Tongue (tissue), 2 donors: Measurements from ENCODE around the gene SHMT2. TPM values are rescaled to one million over a fixed set of nuclear protein-coding genes. Genes with fewer than 3 reads are reported as not detected.
A peak's percentile ranks its signal among the peaks of the same experiment; 100 is the strongest.

Source experiments
- DNase-seq: peaks from one replicate; pipeline ENCODE4 v3.0.0-alpha.2; 2015
- total RNA-seq: library from RNA; depleted of rRNA; stranded (reverse); fragments of >200 nt; gene quantifications from one replicate; pipeline ENCODE4 v1.2.3, GENCODE V29; 2014

Gene SHMT2
- total RNA-seq, result 70.1 TPM

- peak; percentile 98 for DNase-seq
These were observed at the start of gene SHMT2 for GRCh38 chr12:57229634-57230380. Gene SHMT2 (plus strand): TSS chr12:57229711. CDS start chr12:57229779, 68 bp downstream.

- no peak for DNase-seq
These were observed 49.1 kb upstream of the SHMT2 start for GRCh38 chr12:57180321-57180989.

GRCh38 chr12:57181072-57181471, 48.4 kb upstream of the SHMT2 start:
- no peak for DNase-seq

- no peak for DNase-seq
These were observed 47.9 kb upstream of the SHMT2 start for GRCh38 chr12:57181561-57182155.

- DNase-seq, result peak; percentile 89
These were observed 46.5 kb upstream of the SHMT2 start for GRCh38 chr12:57182918-57183575.

GRCh38 chr12:57183939-57184725, 45.4 kb upstream of the SHMT2 start:
- no peak for DNase-seq

- no peak for DNase-seq
These were observed 44.1 kb upstream of the SHMT2 start for GRCh38 chr12:57185403-57185802.

GRCh38 chr12:57185906-57186508, 43.5 kb upstream of the SHMT2 start:
- no peak for DNase-seq

- DNase-seq, result no peak
These were observed 42.1 kb upstream of the SHMT2 start for GRCh38 chr12:57187222-57188089.

- no peak for DNase-seq
These were observed 41.5 kb upstream of the SHMT2 start for GRCh38 chr12:57188090-57188425.

- DNase-seq, result peak; percentile 51
These were observed 39.5 kb upstream of the SHMT2 start for GRCh38 chr12:57190037-57190436.

GRCh38 chr12:57190821-57191220, 38.7 kb upstream of the SHMT2 start:
- no peak for DNase-seq

- DNase-seq, result peak; percentile 40
These were observed 38.1 kb upstream of the SHMT2 start for GRCh38 chr12:57191410-57191809.

GRCh38 chr12:57192920-57193319, 36.6 kb upstream of the SHMT2 start:
- no peak for DNase-seq

- DNase-seq, result peak; percentile 23
These were observed 35.7 kb upstream of the SHMT2 start for GRCh38 chr12:57193706-57194245.

- DNase-seq, result no peak
These were observed 35.3 kb upstream of the SHMT2 start for GRCh38 chr12:57194253-57194652.

- DNase-seq, result no peak
These were observed 34.3 kb upstream of the SHMT2 start for GRCh38 chr12:57195186-57195585.

GRCh38 chr12:57195611-57196371, 33.7 kb upstream of the SHMT2 start:
- DNase-seq, result no peak

- no peak for DNase-seq
These were observed 33.1 kb upstream of the SHMT2 start for GRCh38 chr12:57196439-57196838.

GRCh38 chr12:57196956-57197355, 32.6 kb upstream of the SHMT2 start:
- DNase-seq, result no peak
